ENCODE results near the gene AMIGO2.

The AMIGO2 gene

GRCh38 chr12:47032644-47033043 lies 47.1 kb downstream of the AMIGO2 start:
- peak; percentile 13 for DNase-seq

DNA sequence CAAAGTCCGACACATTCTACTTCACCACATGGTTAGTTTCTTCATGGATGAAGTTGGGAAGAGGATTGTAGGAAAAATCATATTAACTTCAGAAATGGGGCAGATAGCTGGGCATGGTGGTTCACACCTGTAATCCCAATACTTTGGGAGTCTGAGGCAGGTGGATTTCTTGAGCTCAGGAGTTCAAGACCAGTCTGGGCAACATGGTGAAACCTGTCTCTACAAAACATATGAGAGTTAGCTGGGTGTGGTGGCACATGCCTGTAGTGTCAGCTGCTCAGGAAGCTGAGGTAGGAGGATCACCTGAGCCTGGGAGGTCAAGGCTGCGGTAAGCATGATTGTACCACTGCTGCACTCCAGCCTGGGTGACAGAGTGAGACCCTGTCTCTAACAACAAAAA lies 49.9 kb downstream of the AMIGO2 start:
- no peak for DNase-seq

GRCh38 chr12:47028981-47029708 lies 50.6 kb downstream of the AMIGO2 start:
- no peak for DNase-seq

GRCh38 chr12:47028186-47028585 lies 51.6 kb downstream of the AMIGO2 start:
- DNase-seq: no peak
